Dedifferentiated amniotic fluid mesenchymal stem cell (primary cell): ENCODE results near the gene HOXC9.

ENCODE experiments used
- DNase-seq: peaks from one replicate; pipeline ENCODE4 v3.0.0-alpha.2; 2016; ENCODE audit errors: extremely low spot score

HOXC9 gene

DNA sequence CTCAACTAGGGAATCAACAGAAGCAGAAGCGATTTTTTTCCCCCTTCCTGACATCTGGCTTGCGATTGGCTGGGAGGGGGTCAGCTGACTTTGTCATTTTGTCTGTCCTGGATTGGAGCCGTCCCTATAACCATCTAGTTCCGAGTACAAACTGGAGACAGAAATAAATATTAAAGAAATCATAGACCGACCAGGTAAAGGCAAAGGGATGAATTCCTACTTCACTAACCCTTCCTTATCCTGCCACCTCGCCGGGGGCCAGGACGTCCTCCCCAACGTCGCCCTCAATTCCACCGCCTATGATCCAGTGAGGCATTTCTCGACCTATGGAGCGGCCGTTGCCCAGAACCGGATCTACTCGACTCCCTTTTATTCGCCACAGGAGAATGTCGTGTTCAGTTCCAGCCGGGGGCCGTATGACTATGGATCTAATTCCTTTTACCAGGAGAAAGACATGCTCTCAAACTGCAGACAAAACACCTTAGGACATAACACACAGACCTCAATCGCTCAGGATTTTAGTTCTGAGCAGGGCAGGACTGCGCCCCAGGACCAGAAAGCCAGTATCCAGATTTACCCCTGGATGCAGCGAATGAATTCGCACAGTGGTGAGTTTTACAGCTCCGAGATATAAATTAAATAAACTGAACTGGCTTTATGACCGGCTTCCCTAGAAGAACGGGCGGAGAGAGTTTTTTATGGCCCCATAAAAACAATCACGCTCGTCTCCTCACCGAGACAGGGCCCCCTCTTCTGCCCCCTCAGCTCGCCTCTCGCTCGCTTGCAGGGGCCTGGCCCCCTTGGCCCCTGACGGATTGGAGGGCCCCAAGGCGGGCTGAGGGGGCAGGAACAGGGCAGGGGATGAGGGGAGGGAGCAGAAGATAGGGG lies 28.6 kb downstream of the HOXC9 start, which contains the start of gene HOXC6:
TSS of gene HOXC6 (plus strand) at position 127 of the 888 bp plus-strand sequence. CDS start at position 209, 82 bp downstream.
- no peak for DNase-seq

DNA sequence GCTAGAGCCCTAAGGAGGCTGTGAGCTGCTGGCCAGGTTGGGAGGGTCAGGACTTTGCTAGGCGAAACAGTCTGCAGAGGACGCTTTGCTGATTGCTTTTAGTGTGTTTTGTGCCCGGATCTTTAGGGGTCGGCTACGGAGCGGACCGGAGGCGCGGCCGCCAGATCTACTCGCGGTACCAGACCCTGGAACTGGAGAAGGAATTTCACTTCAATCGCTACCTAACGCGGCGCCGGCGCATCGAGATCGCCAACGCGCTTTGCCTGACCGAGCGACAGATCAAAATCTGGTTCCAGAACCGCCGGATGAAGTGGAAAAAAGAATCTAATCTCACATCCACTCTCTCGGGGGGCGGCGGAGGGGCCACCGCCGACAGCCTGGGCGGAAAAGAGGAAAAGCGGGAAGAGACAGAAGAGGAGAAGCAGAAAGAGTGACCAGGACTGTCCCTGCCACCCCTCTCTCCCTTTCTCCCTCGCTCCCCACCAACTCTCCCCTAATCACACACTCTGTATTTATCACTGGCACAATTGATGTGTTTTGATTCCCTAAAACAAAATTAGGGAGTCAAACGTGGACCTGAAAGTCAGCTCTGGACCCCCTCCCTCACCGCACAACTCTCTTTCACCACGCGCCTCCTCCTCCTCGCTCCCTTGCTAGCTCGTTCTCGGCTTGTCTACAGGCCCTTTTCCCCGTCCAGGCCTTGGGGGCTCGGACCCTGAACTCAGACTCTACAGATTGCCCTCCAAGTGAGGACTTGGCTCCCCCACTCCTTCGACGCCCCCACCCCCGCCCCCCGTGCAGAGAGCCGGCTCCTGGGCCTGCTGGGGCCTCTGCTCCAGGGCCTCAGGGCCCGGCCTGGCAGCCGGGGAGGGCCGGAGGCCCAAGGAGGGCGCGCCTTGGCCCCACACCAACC lies 29.8 kb downstream of the HOXC9 start:
- DNase-seq, result no peak

DNA sequence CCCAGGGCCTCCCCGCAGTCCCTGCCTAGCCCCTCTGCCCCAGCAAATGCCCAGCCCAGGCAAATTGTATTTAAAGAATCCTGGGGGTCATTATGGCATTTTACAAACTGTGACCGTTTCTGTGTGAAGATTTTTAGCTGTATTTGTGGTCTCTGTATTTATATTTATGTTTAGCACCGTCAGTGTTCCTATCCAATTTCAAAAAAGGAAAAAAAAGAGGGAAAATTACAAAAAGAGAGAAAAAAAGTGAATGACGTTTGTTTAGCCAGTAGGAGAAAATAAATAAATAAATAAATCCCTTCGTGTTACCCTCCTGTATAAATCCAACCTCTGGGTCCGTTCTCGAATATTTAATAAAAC lies 30.5 kb downstream of the HOXC9 start:
- no peak for DNase-seq

DNA sequence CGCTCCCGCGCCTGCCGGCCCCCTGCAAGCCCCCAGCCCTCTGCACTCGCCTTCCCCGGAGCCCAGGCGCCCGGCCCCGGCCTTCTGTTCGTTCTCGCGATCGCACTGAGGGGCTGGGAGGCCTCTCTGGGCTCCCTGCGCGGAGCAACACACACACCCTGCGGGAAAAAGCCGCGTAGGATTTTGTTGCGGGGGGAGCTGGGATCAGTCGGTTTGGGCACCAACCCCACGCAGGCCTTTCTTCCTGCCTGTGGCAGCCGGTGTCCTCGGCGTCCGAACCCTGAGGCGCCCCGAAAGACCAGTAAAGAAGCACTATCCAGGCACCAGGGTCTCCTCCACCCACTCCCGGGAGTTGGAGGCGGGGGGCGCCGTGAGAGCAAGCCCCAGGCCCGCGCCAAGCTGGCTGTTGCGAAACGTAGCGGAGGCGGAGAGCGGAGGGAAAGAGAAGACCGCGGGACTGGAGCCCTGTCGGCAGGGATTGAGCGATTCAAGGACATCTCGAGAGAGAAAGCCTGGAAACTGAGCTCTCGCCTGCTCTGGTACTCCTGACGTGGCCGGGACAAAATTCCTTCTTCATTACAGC lies 31.0 kb downstream of the HOXC9 start:
- DNase-seq, result peak; percentile 29

DNA sequence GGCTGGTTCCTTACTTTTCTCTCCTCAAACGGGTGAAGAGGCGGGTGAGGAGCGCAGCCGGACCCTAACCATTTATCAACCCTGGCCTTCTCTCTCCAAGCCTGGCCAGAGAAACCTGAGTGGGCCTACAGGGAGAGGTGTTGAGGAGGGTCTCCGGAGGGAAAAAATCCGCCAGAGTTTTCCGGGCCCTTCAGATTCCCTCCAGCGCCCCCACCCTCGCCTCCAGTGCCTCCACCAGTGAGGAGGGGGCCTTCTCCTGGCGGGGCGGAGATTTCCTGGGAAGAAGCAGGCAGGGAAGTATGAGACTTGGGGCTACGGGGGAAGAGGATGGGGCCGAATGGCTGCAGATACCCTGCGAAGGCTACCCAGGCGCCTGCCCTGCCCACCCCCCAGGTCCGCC lies 31.5 kb downstream of the HOXC9 start:
- no peak for DNase-seq

DNA sequence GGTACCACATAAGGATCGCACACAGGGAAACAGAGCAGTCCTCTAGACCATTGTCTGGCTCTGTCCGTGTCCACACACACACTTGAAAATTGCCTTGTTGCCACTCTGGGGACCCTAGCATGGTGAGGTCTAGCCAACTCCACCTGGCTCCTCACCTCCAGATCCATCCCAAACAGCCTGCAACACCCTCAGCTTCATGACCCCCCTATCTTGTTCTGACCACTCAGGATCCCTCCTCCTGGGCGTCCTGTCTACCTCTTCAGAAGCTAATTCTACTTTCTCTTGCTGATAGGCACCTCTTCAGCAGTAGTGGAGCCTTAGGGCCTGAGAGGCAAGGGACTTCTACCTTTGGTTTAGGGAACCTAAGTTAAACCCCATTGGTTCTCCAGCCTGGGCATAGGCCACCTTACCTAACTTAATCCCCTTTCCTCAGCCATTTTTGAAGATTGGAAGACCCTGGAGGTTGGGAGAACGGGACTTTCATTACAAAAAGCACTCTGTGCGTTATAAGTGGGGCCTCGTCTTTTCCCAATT lies 32.2 kb downstream of the HOXC9 start:
- DNase-seq, result no peak

DNA sequence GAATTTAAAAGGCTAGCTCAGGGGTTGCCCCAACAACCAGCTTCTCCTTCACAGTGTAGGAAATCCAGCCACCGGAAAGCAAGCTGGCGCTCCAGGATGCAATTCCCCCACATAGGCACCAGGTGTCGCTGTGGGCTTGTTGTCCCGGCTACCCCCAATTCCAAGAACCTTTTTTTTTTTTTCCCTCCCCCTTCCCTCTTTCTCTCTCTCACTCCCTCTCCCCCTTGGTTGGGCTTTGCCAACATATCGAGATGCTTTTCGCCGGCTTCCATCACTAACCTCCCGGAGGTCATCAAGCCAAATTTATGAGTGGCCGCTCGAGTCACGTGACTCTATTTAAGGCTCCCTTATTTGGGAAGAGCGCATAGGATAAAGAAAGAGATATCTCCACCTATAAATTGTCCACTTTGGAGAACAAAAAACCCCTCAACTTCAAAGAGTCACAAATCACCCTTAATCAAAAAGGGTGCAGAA lies 32.7 kb downstream of the HOXC9 start, which contains the start of gene HOXC5:
TSS of gene HOXC5 (plus strand) at position 424 of the 474 bp plus-strand sequence. CDS start 73 bp downstream, outside the sequence.
- peak; percentile 21 for DNase-seq

DNA sequence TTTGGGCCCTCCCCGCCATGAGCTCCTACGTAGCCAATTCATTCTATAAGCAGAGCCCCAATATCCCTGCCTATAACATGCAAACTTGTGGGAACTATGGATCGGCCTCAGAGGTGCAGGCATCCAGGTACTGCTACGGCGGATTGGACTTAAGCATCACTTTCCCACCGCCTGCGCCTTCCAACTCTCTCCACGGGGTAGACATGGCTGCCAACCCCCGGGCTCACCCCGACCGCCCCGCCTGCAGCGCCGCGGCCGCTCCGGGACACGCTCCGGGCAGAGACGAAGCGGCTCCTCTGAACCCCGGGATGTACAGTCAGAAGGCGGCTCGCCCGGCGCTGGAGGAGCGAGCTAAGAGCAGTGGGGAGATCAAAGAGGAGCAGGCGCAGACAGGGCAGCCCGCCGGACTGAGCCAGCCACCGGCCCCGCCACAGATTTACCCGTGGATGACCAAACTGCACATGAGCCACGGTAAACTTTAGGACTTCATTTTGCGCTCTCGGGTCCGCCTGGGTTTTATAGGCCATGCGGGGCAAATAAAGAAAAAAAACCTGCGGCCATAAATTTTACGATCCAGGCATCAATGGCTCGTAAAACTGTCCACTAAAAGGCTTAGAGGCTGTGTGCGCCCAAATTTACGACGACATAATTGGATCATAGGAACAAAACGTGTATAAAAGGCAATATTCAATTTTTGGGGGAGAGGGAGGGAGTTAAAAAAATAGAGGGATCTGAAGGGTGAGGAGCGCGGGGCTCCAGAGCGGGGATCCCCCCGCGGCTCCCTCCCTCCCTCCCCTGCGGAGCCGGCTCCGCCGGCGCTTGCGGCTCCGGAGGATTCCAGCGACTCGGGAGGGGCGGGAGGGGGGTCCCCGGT lies 33.4 kb downstream of the HOXC9 start:
- no peak for DNase-seq

DNA sequence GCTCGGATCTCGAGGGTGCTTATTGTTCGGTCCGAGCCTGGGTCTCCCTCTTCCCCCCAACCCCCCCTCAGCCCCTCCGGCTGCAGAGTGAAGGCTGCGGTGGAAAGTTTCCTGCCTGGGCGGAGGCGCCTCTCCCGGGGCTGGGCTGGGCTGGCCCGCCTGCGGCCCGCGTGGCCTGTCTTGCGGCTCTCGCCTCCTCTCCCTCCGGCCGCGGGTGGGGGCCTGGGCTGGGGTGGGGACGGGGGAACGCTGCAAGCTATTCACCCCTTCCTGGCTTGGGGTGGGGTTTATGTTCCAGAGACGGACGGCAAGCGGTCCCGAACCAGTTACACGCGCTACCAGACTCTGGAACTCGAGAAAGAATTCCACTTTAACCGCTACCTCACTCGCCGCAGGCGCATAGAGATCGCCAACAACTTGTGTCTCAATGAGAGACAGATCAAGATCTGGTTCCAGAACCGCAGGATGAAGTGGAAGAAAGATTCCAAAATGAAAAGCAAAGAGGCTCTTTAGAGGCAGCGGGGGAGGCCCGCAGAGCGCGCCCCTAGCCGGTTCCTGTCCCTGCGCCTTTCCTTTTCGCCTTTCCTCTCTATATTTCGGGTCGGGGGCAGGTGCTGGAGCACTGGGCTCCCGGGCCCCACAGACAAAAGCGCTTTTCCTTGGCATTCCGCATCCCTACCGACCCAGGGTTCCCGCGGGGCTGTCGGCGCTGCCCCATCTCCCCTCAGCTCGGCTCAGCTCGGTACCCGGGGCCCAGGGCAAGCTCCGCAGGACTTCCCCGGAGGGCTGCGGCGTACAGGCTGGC lies 34.2 kb downstream of the HOXC9 start:
- no peak for DNase-seq

DNA sequence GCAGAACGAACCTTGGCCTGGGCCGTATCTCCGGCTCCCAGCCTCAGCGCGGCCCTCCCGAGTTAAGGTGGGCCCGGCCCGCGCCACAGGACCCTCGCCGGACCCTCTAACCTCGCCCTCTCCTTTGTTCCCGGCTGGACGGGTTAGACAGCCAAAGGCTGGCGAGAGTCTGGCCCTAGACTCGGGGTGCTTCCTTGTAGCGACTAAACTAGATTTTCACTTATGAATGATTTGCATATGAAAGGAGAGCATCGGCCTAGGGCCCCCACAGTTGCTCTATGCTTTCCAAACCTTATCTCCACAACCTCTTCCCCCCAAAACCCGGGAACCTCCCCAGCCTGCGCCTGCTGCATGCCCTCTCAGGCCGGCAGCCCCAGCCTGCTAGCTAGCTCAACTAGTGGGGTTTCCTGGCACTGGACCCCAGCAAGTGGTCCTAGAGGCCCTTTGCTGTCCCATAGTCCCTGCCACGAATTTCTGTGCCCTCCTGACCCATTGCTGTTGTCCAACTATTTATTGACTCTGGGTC lies 34.9 kb downstream of the HOXC9 start:
- DNase-seq, result no peak

DNA sequence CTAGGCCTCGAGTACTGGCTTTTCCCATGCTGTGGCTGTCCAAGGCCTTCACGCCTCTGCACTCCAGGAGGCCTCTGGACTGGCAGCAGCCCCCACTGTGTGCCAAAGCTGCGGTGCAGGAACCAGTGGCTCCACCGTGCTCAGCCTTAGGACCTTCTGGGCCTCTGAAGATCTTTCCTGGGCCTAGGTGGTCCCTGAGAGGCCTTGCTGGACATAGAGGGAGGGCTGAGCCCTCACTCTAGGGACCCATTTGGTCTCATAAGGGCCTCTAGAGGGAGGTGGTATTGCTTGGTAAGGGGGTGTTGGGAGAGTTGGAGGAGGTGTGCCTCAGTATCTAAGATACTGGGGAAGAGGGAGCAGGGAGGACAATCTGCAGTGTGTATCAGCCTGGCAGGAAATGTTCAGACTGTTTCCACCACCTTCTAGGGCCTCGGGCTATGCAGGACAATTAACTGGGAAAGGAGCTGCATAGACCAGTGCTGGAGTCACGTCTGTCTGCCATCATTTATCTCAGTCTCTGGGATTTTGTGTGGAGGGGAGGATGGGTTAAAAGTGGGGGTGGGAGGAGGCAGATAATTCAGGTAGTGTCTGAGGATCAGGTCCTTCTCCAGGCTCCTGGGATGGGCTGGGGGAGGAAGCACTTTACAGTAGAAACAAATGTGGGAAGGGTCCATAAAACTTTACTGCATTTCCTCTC lies 35.8 kb downstream of the HOXC9 start:
- DNase-seq, result no peak

DNA sequence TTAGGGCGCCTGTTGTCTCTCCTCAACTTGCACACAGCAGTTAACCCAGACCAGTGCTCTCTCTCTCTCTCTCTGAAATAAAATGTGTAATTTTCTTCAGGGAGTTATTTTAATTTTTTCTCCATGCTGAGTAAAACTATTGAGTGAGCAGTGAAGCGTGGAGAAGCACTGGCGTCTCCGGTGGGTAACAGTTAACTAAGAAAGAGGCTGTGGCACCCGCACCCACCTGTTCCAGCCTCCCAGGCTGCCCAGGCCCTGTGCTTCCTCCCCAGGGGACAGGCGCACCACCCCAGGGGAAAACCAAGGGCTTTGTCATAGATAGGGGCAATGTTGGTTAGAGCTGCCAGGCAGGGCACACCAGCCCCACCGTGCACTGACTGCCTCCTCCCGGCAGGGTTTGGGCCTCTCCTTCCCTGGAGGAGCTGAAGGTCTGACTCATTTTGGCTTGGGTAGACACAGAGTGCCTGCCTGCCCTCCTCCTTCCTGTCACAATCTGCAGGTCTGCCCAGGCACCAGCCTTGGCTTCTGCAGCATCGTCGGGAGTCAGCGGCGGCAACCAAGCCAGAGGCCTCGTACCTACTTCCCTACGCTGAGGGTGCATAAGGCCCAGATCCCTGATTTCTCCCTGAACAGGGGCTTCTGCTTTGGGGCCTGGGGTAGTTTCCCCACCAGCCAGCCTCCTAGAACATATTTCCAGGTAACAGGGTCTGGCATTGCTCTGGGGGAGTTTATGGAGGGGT lies 36.8 kb downstream of the HOXC9 start:
- DNase-seq, result no peak

DNA sequence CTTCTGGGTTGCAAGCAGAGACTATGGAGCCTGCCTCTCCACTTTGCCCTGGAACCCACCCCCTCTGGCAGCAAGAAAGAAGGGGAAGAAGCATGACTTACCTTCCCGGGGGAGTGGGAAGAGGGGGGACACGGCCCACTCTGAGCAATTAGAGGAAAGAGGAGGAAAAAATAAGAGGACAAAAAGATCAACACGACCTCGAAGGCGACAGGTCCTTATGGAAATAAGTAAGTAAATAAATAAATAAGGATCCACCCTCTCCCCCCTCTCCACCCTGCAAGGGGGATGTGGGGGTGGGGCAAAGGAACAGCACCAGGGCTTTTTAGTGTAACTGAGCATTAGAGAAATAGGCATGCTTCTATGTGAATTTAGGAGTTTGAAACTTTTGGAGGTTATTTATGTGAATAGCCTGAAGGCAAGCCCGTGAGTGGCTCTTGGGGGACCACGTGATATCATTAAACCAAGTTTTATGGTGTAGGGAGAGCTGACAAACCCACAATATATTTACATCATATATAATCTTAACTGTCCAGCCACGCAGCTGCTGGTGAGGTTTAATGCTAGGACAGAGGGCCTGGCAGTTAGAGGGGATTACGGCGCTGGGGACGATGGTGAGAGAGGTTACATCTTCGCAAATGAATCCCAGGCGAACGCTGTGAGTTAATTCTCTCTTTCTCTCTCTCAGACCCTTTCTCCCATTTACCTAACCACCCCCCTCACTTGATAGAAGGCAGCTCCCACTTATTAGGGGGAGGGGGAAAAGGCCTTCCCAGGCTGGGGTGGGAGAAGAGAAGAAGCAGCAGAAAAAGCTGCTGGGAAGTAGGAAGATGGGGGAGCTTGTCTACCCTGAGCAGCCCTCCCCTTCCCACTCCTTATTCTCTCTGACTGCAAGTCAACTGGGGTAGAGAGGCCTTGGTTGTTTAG lies 37.7 kb downstream of the HOXC9 start:
- no peak for DNase-seq

DNA sequence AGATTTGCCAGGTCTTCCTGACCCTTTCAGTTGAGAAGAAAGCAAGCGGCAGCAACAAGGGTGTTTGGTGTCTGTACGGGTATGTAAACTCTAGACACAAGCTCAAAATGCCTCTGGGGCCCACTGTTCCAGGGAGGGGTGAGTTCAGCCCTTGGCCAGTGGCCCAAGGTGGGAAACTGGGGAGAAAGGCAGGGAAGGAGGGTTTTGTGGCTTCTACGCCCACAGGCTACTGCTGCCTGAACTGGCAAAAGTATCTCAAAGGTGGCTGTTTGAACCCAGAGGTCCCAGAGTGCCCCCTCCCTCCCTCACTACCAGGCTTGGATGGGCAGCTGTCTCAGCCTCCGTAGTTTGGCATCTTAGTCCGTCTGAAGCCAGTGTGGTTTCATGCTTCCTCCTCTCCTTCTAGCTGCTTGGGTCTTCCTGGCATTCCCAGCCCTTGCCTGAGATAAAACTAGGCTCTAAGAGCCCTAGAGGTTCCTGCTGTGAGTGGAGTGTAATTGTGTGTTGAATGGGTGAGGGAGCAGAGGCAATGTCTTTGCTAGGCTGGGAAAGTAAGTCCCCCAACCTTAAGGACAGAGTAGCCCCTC lies 38.4 kb downstream of the HOXC9 start:
- DNase-seq, result no peak

DNA sequence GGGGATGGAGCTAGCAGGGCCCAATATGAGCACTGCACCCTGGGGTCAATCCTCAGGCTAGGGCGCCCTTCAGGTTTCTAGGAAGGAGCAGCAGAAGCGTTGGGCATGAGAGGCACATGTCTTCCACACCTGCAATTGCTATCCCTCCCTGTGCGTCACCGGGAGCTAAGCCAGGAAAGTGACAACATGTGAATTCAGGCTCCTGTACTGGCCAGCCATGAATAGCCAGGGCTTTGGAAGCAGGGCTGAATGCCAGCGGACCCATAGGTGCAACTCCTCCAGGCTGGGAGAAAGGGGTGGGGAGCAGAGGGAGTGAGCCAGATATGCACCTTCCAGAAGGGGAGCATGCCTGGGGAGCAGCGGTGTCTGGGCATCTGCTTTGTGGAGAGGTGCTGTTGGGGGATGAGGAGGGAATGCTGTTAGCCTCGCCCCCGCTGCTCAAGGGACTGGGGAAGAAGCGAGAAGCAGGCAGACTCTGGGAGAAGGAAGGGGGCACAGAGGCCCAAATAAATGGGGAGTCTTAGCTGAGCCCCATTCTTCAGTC lies 39.0 kb downstream of the HOXC9 start:
- no peak for DNase-seq

DNA sequence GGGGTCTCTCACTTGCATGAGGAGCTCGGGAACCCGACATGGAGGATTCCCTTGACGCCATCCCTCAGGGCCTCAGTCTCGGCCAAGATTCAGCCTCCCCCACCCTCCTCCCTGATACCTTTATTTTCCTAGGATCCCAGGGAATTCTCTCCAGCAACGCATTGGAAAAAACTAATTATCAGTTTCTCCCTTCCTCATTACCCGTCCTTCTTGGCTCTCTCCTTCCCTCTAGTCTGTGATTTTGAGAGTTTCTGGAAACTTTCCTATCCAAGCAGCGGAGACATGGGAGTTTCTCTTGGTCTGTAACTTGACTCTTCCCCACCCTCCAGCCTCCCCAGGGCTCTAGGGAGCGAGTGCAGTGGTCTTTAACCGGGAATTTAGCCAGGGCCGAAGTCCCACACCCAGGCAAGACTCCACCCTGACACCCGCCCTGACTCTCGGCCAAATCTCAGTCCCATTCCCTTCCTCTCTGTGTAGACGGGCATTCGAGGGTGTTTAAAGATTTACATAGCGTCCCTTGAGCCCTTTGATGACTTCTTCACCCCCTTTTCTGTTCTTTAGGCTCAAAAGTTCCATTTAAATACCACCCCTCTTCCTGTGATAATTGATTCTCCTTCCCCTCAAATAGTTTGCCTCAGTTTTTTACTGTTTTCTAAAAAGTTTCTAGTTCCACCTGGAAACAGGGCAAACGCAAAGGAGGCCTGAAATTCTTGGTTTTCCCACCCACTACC lies 39.6 kb downstream of the HOXC9 start:
- DNase-seq, result no peak
